ENCODE measurements around the gene OR51S1.
"Not testable (repeated sequence)": the region's sequence is repeated elsewhere in the genome, so short reads cannot be mapped to it uniquely, and the experiment has no call there.

The OR51S1 gene

DNA sequence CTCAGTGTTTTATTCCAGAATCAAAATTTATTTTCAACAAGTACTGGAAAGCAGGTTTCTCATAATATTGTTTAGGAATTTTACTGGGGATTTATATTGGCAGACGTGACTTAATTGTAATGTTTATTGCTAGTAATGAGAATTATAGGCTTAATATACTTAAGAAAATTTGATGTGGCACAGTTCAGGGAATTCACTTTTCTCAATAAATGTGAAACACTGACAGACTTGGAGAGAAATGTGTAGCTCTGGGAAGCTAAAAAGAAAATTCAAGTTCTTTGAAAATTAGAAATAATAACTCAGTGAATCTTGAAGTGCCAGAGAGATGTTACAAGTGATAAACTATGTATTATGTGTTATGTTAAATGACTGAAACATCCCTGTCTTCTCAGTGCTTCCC, 28.0 kb downstream of the OR51S1 start, which contains the start of gene OR51F2:
Gene OR51F2 (plus strand): TSS at position 301 of the 400 bp plus-strand sequence. CDS start 101 bp downstream, outside the sequence.
- TF ChIP-seq, protein P1, sequence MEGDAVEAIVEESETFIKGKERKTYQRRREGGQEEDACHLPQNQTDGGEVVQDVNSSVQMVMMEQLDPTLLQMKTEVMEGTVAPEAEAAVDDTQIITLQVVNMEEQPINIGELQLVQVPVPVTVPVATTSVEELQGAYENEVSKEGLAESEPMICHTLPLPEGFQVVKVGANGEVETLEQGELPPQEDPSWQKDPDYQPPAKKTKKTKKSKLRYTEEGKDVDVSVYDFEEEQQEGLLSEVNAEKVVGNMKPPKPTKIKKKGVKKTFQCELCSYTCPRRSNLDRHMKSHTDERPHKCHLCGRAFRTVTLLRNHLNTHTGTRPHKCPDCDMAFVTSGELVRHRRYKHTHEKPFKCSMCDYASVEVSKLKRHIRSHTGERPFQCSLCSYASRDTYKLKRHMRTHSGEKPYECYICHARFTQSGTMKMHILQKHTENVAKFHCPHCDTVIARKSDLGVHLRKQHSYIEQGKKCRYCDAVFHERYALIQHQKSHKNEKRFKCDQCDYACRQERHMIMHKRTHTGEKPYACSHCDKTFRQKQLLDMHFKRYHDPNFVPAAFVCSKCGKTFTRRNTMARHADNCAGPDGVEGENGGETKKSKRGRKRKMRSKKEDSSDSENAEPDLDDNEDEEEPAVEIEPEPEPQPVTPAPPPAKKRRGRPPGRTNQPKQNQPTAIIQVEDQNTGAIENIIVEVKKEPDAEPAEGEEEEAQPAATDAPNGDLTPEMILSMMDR (conservative IDR thresholded peaks at IDR 0.05; ENCODE audit: control insufficient read depth, insufficient read depth, low read depth, low read length) = no peak
- DNase-seq (ENCODE audit: low read depth) = no peak
- H3K4me3 ChIP-seq (ENCODE audit: control insufficient read depth, low read depth, low read length) = no peak within 1 kb of the TSS

DNA sequence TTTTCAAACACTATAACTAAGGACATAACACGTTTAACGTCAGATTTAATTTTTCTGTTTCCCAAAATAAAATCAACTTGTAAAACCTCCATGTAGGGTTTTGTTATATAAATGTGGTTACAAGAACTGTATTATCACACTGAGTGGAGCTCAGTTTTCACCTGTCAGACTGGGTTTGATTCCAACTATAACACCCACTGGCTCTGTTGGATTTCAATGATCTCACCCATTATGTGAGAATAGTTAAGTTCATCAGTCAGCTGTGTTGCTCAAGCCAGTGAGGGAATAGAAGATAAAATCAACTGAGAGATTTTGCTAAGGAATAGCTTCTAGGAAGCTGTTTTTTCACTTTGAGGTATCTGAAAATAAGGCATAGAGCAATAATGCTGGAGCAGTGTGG, 39.8 kb downstream of the OR51S1 start:
- TF ChIP-seq, protein P1 (conservative IDR thresholded peaks at IDR 0.05; ENCODE audit: control insufficient read depth, insufficient read depth, low read depth, low read length) = no peak
- no peak overlapping the region for H3K4me3 ChIP-seq (ENCODE audit: control insufficient read depth, low read depth, low read length)
- DNase-seq (ENCODE audit: low read depth) = no peak

DNA sequence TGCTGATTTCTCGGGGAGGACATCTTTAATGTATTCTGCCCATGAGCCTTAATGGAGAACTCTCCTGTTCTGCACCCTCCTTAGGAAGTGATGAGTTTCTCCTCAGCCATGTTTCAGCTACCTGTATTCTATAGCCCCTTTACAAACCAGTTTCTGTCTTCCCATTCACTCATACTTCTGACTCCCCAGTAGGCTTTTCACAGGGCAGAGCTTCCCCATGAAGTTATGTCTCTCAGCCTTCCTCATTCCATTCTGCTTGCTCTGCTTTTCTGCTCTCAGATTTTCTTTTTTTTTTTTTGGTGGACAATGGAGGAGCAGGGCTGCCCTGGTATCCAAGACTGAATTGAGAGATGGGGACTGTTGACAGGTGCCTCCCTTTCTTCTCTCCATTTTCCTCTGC, 40.5 kb downstream of the OR51S1 start:
- no peak for DNase-seq (ENCODE audit: low read depth)
- TF ChIP-seq, protein P1 (conservative IDR thresholded peaks at IDR 0.05; ENCODE audit: control insufficient read depth, insufficient read depth, low read depth, low read length) = no peak
- H3K4me3 ChIP-seq (ENCODE audit: control insufficient read depth, low read depth, low read length) = no peak overlapping the region

DNA sequence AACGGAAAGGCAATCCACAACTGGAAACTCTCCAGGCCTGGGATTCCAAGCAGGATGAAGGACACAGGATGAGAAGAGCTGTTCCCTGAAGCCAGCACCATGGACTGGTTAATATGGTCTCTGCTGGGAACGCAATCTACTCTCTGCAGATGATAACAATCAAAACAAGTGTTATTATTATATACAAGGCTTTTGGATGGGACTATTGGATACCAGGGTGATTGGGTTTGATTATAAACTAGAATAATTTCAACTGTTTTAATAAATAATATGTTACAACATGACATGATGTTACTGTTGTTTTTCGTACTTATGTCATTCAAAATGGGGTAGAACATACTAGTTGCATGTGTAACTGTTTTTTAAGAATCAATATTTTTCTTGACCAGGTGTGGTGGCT, 44.7 kb downstream of the OR51S1 start, which contains the start of gene OR52R1:
Gene OR52R1 (minus strand): TSS at position 101 of the 400 bp plus-strand sequence. CDS start 0 bp downstream, at position 101.
- TF ChIP-seq, protein P1 (conservative IDR thresholded peaks at IDR 0.05; ENCODE audit: control insufficient read depth, insufficient read depth, low read depth, low read length) = no peak
- H3K4me3 ChIP-seq (ENCODE audit: control insufficient read depth, low read depth, low read length) = no peak within 1 kb of the TSS
- no peak for DNase-seq (ENCODE audit: low read depth)

DNA sequence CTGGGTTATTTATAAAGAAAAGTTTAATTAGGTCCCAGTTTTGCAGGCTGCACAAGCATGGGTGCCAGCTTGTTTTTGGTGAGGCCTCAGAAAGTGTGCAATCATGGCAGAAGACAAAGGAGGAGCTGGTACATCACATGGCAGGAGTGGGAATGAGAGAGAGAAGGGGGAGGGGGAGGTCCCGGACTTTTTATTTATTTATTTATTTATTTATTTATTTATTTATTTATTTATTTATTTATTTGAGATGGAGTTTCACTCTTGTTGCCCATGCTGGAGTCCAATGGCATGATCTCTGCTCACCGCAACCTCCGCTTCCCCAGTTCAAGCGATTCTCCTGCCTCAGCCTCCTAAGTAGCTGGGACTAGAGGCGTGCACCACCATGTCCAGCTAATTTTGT, 47.7 kb downstream of the OR51S1 start:
- H3K4me3 ChIP-seq (ENCODE audit: control insufficient read depth, low read depth, low read length); DNase-seq (ENCODE audit: low read depth): not testable (repeated sequence)

DNA sequence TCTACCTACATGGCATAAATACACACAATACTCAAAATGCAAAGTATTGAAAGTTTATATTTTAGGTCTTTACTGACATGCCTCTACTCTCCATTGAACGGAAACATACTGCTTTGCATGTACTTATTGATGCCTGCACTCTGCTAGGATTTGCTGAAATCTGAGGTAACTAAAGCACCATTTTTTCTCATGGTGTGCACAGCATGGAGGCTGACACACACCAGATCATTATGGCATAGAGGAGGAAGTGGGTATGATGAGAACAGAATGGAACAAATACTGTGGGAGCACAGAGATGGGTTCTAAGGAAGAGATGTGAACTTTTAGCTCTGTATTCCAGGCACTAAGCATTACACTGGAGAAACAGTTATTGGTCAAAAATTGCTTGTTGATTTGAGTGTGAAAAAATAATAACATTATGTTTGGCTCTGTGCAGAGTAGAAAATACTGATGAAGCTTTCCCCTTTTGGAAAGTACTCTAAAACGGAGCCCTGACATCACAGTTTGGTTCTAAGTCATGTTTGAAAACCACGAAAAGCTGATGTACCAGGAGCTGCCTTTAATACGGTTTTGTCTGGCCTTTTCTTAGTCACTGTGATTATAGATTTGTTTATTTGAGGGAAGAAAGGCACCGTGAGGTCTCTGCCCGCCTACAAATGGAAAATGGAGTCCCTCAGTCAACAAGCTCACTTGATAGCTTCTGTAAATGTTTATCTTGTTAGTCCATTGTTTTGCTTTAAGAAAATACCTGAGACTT, 50.4 kb downstream of the OR51S1 start:
- H3K4me3 ChIP-seq (ENCODE audit: control insufficient read depth, low read depth, low read length) = no peak overlapping the region
- no peak for DNase-seq (ENCODE audit: low read depth)
- TF ChIP-seq, protein P1 (conservative IDR thresholded peaks at IDR 0.05; ENCODE audit: control insufficient read depth, insufficient read depth, low read depth, low read length) = no peak
